ENCODE data around the gene C5. TPM values are rescaled to one million over a fixed set of nuclear protein-coding genes. Genes with fewer than 3 reads are reported as not detected.

Gene C5
- total RNA-seq, 1 experiment from 2014 or later: 0.74 TPM

DNA sequence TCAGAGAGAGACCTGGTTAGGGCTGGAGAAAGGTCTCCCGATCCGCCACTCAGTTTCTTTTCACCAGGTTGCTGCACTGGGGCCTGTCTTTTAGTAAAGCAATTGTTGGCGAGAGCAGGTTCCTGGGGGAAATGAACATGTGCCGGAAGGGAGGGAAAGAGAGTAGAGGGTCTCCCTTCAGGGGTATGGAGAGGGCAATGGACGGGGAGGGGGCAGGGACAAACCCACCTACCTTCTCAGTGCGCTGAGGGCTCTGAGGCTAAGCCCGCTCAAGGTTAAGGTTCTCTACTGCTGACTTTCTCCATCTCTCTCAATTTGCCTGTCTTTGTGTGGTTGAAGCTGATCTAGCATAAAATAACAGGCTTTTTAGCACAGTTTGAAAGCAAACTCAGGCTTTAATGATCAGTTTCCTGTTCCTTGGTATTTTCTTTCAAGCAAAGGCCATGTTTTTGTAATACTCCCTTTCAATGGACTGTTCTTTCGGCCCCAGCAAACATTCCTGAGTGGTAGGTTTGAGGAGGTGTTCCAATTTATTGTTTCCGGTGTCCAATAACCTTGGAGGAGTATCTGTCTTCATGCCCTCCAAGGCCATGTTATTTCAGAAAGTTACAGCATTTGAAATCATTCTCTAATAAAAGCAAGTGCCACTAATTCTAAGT, 98.0 kb downstream of the C5 start:
- H3K27me3 Mint-ChIP-seq (ENCODE audit: low read depth): no peaks in the 10 kb centered on the region
- Histone ChIP-seq H3K4ac (ENCODE audit: low read depth, low read length) (no peak overlapping the region), H2BK120ac (ENCODE audit: low read depth, low read length, poor library complexity, severe bottlenecking) (no peak overlapping the region), H3K27me3 (ENCODE audit: insufficient read depth, low read length) (no peaks in the 10 kb centered on the region), H3K4me2 (ENCODE audit: insufficient read depth, insufficient read length, low read length) (no peak overlapping the region), H2BK5ac (ENCODE audit: insufficient read length, low read length) (no peak overlapping the region), H3K18ac (ENCODE audit: insufficient read length, low read depth, low read length) (no peak overlapping the region), H2BK12ac (ENCODE audit: insufficient read length, low read depth, low read length) (no peak overlapping the region), H3K23ac (ENCODE audit: insufficient read length, low read depth, low read length) (no peak overlapping the region), H3K79me1 (ENCODE audit: insufficient read depth, low read depth, low read length, poor library complexity, severe bottlenecking) (no peaks in the 10 kb centered on the region), H3K23me2 (ENCODE audit: insufficient read length, low read depth, low read length, poor library complexity, severe bottlenecking) (no peaks in the 10 kb centered on the region), H4K20me1 (ENCODE audit: control insufficient read depth, insufficient read depth, insufficient read length) (no peaks in the 10 kb centered on the region), H2AK5ac (ENCODE audit: insufficient read length, low read length) (no peak overlapping the region), H4K91ac (ENCODE audit: insufficient read length, low read depth, low read length) (no peak overlapping the region), H3K4me1 (ENCODE audit: insufficient read depth, low read length) (0 out of 2 replicates have a peak, but pooled peaks cover 4% of the 10 kb centered on the region), H2BK15ac (ENCODE audit: low read depth, low read length) (no peak overlapping the region), H2BK20ac (ENCODE audit: low read depth, low read length, poor library complexity, severe bottlenecking) (no peak overlapping the region), H3T11ph (ENCODE audit: low read length) (no peak overlapping the region), H4K5ac (ENCODE audit: insufficient read length, low read depth, low read length) (no peak overlapping the region), H4K8ac (replicated peaks; ENCODE audit: insufficient read length, low read depth, low read length) (no peak overlapping the region), H3K9me3 (ENCODE audit: control insufficient read depth, low read depth, low read length) (no peaks in the 10 kb centered on the region), H2AFZ (ENCODE audit: low read length) (no peak overlapping the region), H3K27ac (ENCODE audit: insufficient read length, low read depth, low read length) (no peak overlapping the region), H3K9ac (ENCODE audit: extremely low read depth, insufficient read length, low read length) (no peak overlapping the region), H3K79me2 (ENCODE audit: insufficient read depth, low read length) (no peaks in the 10 kb centered on the region), H3K14ac (ENCODE audit: insufficient read depth, low read length) (no peak overlapping the region), H3K56ac (ENCODE audit: insufficient read length, low read depth, low read length) (no peak overlapping the region)
- H3K4me3 Mint-ChIP-seq: no peak overlapping the region
- H3K36me3 Mint-ChIP-seq (ENCODE audit: insufficient read depth in 1 of 3, low read depth in 3 of 3): no peaks in the 10 kb centered on the region
- DNase-seq: no peak
- TF ChIP-seq, protein P1, sequence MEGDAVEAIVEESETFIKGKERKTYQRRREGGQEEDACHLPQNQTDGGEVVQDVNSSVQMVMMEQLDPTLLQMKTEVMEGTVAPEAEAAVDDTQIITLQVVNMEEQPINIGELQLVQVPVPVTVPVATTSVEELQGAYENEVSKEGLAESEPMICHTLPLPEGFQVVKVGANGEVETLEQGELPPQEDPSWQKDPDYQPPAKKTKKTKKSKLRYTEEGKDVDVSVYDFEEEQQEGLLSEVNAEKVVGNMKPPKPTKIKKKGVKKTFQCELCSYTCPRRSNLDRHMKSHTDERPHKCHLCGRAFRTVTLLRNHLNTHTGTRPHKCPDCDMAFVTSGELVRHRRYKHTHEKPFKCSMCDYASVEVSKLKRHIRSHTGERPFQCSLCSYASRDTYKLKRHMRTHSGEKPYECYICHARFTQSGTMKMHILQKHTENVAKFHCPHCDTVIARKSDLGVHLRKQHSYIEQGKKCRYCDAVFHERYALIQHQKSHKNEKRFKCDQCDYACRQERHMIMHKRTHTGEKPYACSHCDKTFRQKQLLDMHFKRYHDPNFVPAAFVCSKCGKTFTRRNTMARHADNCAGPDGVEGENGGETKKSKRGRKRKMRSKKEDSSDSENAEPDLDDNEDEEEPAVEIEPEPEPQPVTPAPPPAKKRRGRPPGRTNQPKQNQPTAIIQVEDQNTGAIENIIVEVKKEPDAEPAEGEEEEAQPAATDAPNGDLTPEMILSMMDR (conservative IDR thresholded peaks at IDR 0.05): no peak
- H3K27ac Mint-ChIP-seq: no peak overlapping the region
- no CpG with 5 or more reads among the region's 9 CpGs for WGBS (ENCODE audit: extremely low coverage, insufficient read length, low lambda C conversion rate)
- H3K4me1 Mint-ChIP-seq: peaks cover 0 to 3% of the 10 kb centered on the region in 2 experiments; a peak in 1 of 4 replicates
- H3K9me3 Mint-ChIP-seq: no peaks in the 10 kb centered on the region

Data from H9 (cell line).